Adipocyte (in vitro differentiated cells): ENCODE measurements around the gene PRAME.
"Not testable (repeated sequence)": the region's sequence is repeated elsewhere in the genome, so short reads cannot be mapped to it uniquely, and the experiment has no call there.

Experiments
- DNase-seq: peaks from one replicate; pipeline ENCODE4 v3.0.0-alpha.2; 2015; ENCODE audit warnings: low read depth
- H3K27me3 ChIP-seq: replicated peaks from 2 replicates; pipeline ENCODE4 v1.7.0; 2013; ENCODE audit warnings: mild to moderate bottlenecking, low read length, moderate library complexity; ENCODE audit not compliant: control insufficient read depth, insufficient read depth
- H3K36me3 ChIP-seq: 2 replicates; pipeline ENCODE4 v1.7.0; 2013; ENCODE audit warnings: low read length, mild to moderate bottlenecking, moderate library complexity; ENCODE audit not compliant: control insufficient read depth, insufficient read depth, severe bottlenecking
- H3K4me1 ChIP-seq: 2 replicates; pipeline ENCODE4 v1.7.0; 2013; ENCODE audit warnings: mild to moderate bottlenecking, low read length, moderate library complexity; ENCODE audit not compliant: control insufficient read depth, insufficient read depth
- H3K4me3 ChIP-seq: 2 replicates; pipeline ENCODE4 v1.7.0; 2013; ENCODE audit warnings: mild to moderate bottlenecking, low read length, moderate library complexity
- H3K9ac ChIP-seq: 2 replicates; pipeline ENCODE4 v1.7.0; 2013; ENCODE audit warnings: mild to moderate bottlenecking, low read length, moderate library complexity
- H3K9me3 ChIP-seq: 2 replicates; pipeline ENCODE4 v1.7.0; 2013; ENCODE audit warnings: mild to moderate bottlenecking, low read length, moderate library complexity; ENCODE audit not compliant: control insufficient read depth

Gene PRAME

GRCh38 chr22:22528780-22529179 lies 30.3 kb downstream of the PRAME start:
- DNase-seq: no peak
- no peak overlapping the region for H3K4me3 ChIP-seq
- no peaks in the 10 kb centered on the region for H3K9me3 ChIP-seq
- H3K4me1 ChIP-seq: no peaks in the 10 kb centered on the region
- H3K36me3 ChIP-seq: no peaks in the 10 kb centered on the region
- H3K9ac ChIP-seq: no peak overlapping the region
- H3K27me3 ChIP-seq: peaks cover 2% of the 10 kb centered on the region

- Histone ChIP-seq H3K4me3 (no peak overlapping the region), H3K27me3 (peaks cover 9% of the 10 kb centered on the region), H3K9ac (no peak overlapping the region), H3K9me3 (no peaks in the 10 kb centered on the region), H3K4me1 (no peaks in the 10 kb centered on the region), H3K36me3 (no peaks in the 10 kb centered on the region)
- DNase-seq: no peak
These were observed 31.8 kb downstream of the PRAME start for GRCh38 chr22:22527312-22527711.

GRCh38 chr22:22526125-22526912 lies 32.7 kb downstream of the PRAME start:
- Histone ChIP-seq H3K27me3 (peaks cover 9% of the 10 kb centered on the region), H3K4me1 (no peaks in the 10 kb centered on the region), H3K9me3 (no peaks in the 10 kb centered on the region), H3K36me3 (no peaks in the 10 kb centered on the region), H3K4me3 (no peak overlapping the region), H3K9ac (no peak overlapping the region)
- DNase-seq: no peak

GRCh38 chr22:22523494-22523893 lies 35.6 kb downstream of the PRAME start:
- Histone ChIP-seq H3K4me3 (no peak overlapping the region), H3K27me3 (peaks cover 9% of the 10 kb centered on the region), H3K36me3 (no peaks in the 10 kb centered on the region), H3K9me3 (no peaks in the 10 kb centered on the region), H3K9ac (no peak overlapping the region), H3K4me1 (peaks cover 4% of the 10 kb centered on the region)
- no peak for DNase-seq

- peaks cover 12% of the 10 kb centered on the region for H3K27me3 ChIP-seq
- H3K4me1 ChIP-seq: peaks cover 4% of the 10 kb centered on the region
- no peak overlapping the region for H3K9ac ChIP-seq
- H3K9me3 ChIP-seq: no peaks in the 10 kb centered on the region
- no peak for DNase-seq
- no peaks in the 10 kb centered on the region for H3K36me3 ChIP-seq
- H3K4me3 ChIP-seq: no peak overlapping the region
These were observed 37.4 kb downstream of the PRAME start for GRCh38 chr22:22521631-22522030.

- Histone ChIP-seq H3K9me3 (no peaks in the 10 kb centered on the region), H3K9ac (no peak overlapping the region), H3K4me1 (peaks cover 4% of the 10 kb centered on the region), H3K4me3 (no peak overlapping the region), H3K36me3 (no peaks in the 10 kb centered on the region), H3K27me3 (peaks cover 16% of the 10 kb centered on the region)
- DNase-seq: no peak
These were observed 38.1 kb downstream of the PRAME start for GRCh38 chr22:22520667-22521602.

GRCh38 chr22:22520020-22520656 lies 38.9 kb downstream of the PRAME start, which contains the start of gene ZNF280A:
ZNF280A (minus strand) TSS chr22:22520270; CDS start chr22:22515630, 4,640 bp downstream.
- Histone ChIP-seq H3K4me3 (peak within 1 kb of the TSS; percentile 64), H3K9me3 (no peaks in the 10 kb centered on the region), H3K4me1 (peaks cover 4% of the 10 kb centered on the region), H3K27me3 (peaks cover 17% of the 10 kb centered on the region), H3K9ac (peak within 1 kb of the TSS; percentile 31), H3K36me3 (no peaks in the 10 kb centered on the region)
- DNase-seq: no peak

GRCh38 chr22:22519591-22519990 lies 39.5 kb downstream of the PRAME start:
- peaks cover 22% of the 10 kb centered on the region for H3K27me3 ChIP-seq
- H3K4me1 ChIP-seq: peaks cover 4% of the 10 kb centered on the region
- no peaks in the 10 kb centered on the region for H3K9me3 ChIP-seq
- H3K36me3 ChIP-seq: no peaks in the 10 kb centered on the region
- peak overlapping the region; percentile 31 for H3K9ac ChIP-seq
- DNase-seq: no peak
- H3K4me3 ChIP-seq: peak overlapping the region; percentile 64

GRCh38 chr22:22516992-22517391 lies 42.1 kb downstream of the PRAME start:
- peaks cover 24% of the 10 kb centered on the region for H3K27me3 ChIP-seq
- DNase-seq: no peak
- no peaks in the 10 kb centered on the region for H3K9me3 ChIP-seq

GRCh38 chr22:22515890-22516289 lies 43.2 kb downstream of the PRAME start:
- Histone ChIP-seq H3K9ac (no peak overlapping the region), H3K27me3 (peaks cover 25% of the 10 kb centered on the region), H3K4me3 (no peak overlapping the region), H3K9me3 (peaks cover 5% of the 10 kb centered on the region), H3K4me1 (peaks cover 4% of the 10 kb centered on the region), H3K36me3 (no peaks in the 10 kb centered on the region)
- no peak for DNase-seq

More at GRCh38 chr22:22516992-22517391, 42.1 kb downstream of the PRAME start:
- Histone ChIP-seq H3K4me1 (peaks cover 4% of the 10 kb centered on the region), H3K36me3 (no peaks in the 10 kb centered on the region), H3K4me3 (no peak overlapping the region), H3K9ac (no peak overlapping the region)

- not testable (repeated sequence) for H3K4me1 ChIP-seq, DNase-seq, H3K4me3 ChIP-seq, H3K9ac ChIP-seq, H3K36me3 ChIP-seq
- peaks cover 16% of the 10 kb centered on the region for H3K9me3 ChIP-seq
- peaks cover 25% of the 10 kb centered on the region for H3K27me3 ChIP-seq
These were observed 44.6 kb downstream of the PRAME start for GRCh38 chr22:22514431-22514830.
